Measurements from ENCODE around the gene MYH9. TPM values are rescaled to one million over a fixed set of nuclear protein-coding genes. Genes with fewer than 3 reads are reported as not detected.

MYH9 gene
- total RNA-seq, 1 experiment from 2014 or later, result 788 TPM

GRCh38 chr22:36433318-36434231, 45.8 kb upstream of the MYH9 start:
- DNase-seq (ENCODE audit: low read depth, low spot score), result no peak
- POLR2A ChIA-PET, result interaction anchor here (0.7 kb wide), 1 partner anchor 18 kb away, joined by 3 read pairs; no protein-coding TSS in a partner anchor
- no peak for TF ChIP-seq SIN3A (IDR thresholded peaks at IDR 0.05; ENCODE audit: borderline replicate concordance, insufficient read depth, low read depth, low read length)
- no peak for TF ChIP-seq CTCF (IDR thresholded peaks at IDR 0.05)
- TF ChIP-seq REST (IDR thresholded peaks at IDR 0.05; ENCODE audit: insufficient read depth in 1 of 2, low read depth in 2 of 2, low read length in 1 of 2), result no peak
- no peak for TF ChIP-seq TCF7L2 (IDR thresholded peaks at IDR 0.05; ENCODE audit: low read depth, low read length)
- TF ChIP-seq POLR2AphosphoS5 (IDR thresholded peaks at IDR 0.05; ENCODE audit: low read depth, low read length), result no peak
- intact Hi-C loops (cut with micrococcal nuclease; ENCODE audit: unreplicated experiment), result no loop called here
- CTCF ChIA-PET, result no interaction called here
- BruUV-seq (replicated peaks), result no TSS peak
- Histone ChIP-seq H3K9me3 (ENCODE audit: control insufficient read depth, insufficient read depth, low read depth, low read length) (no peaks in the 10 kb centered on the region), H3K4me3 (ENCODE audit: low read depth in 2 of 2, low read length in 2 of 2) (no peak overlapping the region), H3K36me3 (ENCODE audit: control insufficient read depth, insufficient read depth, low read length) (no peaks in the 10 kb centered on the region), H3K4me1 (ENCODE audit: control insufficient read depth, insufficient read depth, low read length) (peaks cover 42% of the 10 kb centered on the region), H3K27ac (ENCODE audit: low read length) (peak overlapping the region; percentile 78), H3K27me3 (ENCODE audit: control insufficient read depth, insufficient read depth, low read length) (no peaks in the 10 kb centered on the region)
- ATAC-seq, result peak; percentile 40
- in situ Hi-C loops (cut with HindIII; ENCODE audit: low pct_unique_long_range_greater_than_20kb, low sequenced_read_pairs), result no loop called here

GRCh38 chr22:36432592-36433317, 45.0 kb upstream of the MYH9 start:
- in situ Hi-C loops (cut with HindIII; ENCODE audit: low pct_unique_long_range_greater_than_20kb, low sequenced_read_pairs), result no loop called here
- Histone ChIP-seq H3K9me3 (ENCODE audit: control insufficient read depth, insufficient read depth, low read depth, low read length) (no peaks in the 10 kb centered on the region), H3K4me1 (ENCODE audit: control insufficient read depth, insufficient read depth, low read length) (peaks cover 42% of the 10 kb centered on the region), H3K27ac (ENCODE audit: low read length) (peak overlapping the region; percentile 78), H3K4me3 (ENCODE audit: low read depth in 2 of 2, low read length in 2 of 2) (no peak overlapping the region), H3K36me3 (ENCODE audit: control insufficient read depth, insufficient read depth, low read length) (no peaks in the 10 kb centered on the region), H3K27me3 (ENCODE audit: control insufficient read depth, insufficient read depth, low read length) (no peaks in the 10 kb centered on the region)
- ATAC-seq (peak; percentile 8; the same call in 1 of the 2 replicates), DNase-seq (ENCODE audit: low read depth, low spot score) (no peak)
- TF ChIP-seq POLR2AphosphoS5 (IDR thresholded peaks at IDR 0.05; ENCODE audit: low read depth, low read length) (no peak), CTCF (IDR thresholded peaks at IDR 0.05) (no peak), TCF7L2 (IDR thresholded peaks at IDR 0.05; ENCODE audit: low read depth, low read length) (no peak), SIN3A (IDR thresholded peaks at IDR 0.05; ENCODE audit: borderline replicate concordance, insufficient read depth, low read depth, low read length) (no peak), REST (IDR thresholded peaks at IDR 0.05; ENCODE audit: insufficient read depth in 1 of 2, low read depth in 2 of 2, low read length in 1 of 2) (no peak)
- ChIA-PET POLR2A (interaction anchor here (0.7 kb wide), 1 partner anchor 17 kb away, joined by 3 read pairs; no protein-coding TSS in a partner anchor), CTCF (no interaction called here)
- BruUV-seq (replicated peaks), result no TSS peak
- intact Hi-C loops (cut with micrococcal nuclease; ENCODE audit: unreplicated experiment), result no loop called here

Data from Panc1 (cell line).